GM18519 (cell line): ENCODE data around the gene PRKACG.

ENCODE experiments used
- ATAC-seq: cut with Tn5 transposase; IDR thresholded peaks from one replicate; pipeline ENCODE4 v1.9.1; 2021; ENCODE audit warnings: mild to moderate bottlenecking, moderate library complexity; ENCODE audit not compliant: unreplicated experiment, low FRiP score

PRKACG gene

GRCh38 chr9:68983522-68984424 is 30.1 kb downstream of the PRKACG start:
- ATAC-seq: peak; percentile 47

- no peak for ATAC-seq
Measured at GRCh38 chr9:68983008-68983411, 30.9 kb downstream of the PRKACG start.

GRCh38 chr9:68981789-68982188 is 32.1 kb downstream of the PRKACG start:
- peak; percentile 41 for ATAC-seq

- no peak for ATAC-seq
Measured at GRCh38 chr9:68980341-68980914, 33.5 kb downstream of the PRKACG start.

- ATAC-seq: no peak
Measured at GRCh38 chr9:68979538-68980314, 34.2 kb downstream of the PRKACG start.

GRCh38 chr9:68978501-68978900 is 35.4 kb downstream of the PRKACG start:
- no peak for ATAC-seq

- no peak for ATAC-seq
Measured at GRCh38 chr9:68978066-68978465, 35.8 kb downstream of the PRKACG start.

GRCh38 chr9:68975365-68976043 is 38.4 kb downstream of the PRKACG start:
- no peak for ATAC-seq

GRCh38 chr9:68974901-68975300 is 39.0 kb downstream of the PRKACG start:
- no peak for ATAC-seq

GRCh38 chr9:68974431-68974830 is 39.5 kb downstream of the PRKACG start:
- ATAC-seq: peak; percentile 94

- ATAC-seq: no peak
Measured at GRCh38 chr9:68973619-68974018, 40.3 kb downstream of the PRKACG start.

GRCh38 chr9:68970151-68970550 is 43.8 kb downstream of the PRKACG start:
- ATAC-seq: no peak

- no peak for ATAC-seq
Measured at GRCh38 chr9:68969538-68969937, 44.4 kb downstream of the PRKACG start.

GRCh38 chr9:68967800-68968199 is 46.1 kb downstream of the PRKACG start:
- ATAC-seq: no peak

GRCh38 chr9:68966496-68966944 is 47.4 kb downstream of the PRKACG start:
- ATAC-seq: no peak

- no peak for ATAC-seq
Measured at GRCh38 chr9:68964765-68965164, 49.1 kb downstream of the PRKACG start.

GRCh38 chr9:68964102-68964541 is 49.8 kb downstream of the PRKACG start:
- ATAC-seq: no peak

- no peak for ATAC-seq
Measured at GRCh38 chr9:68963416-68963815, 50.5 kb downstream of the PRKACG start.
